DOHH2 (cell line): Measurements from ENCODE around the gene VWA3B.

Experiments used
- H3F3A ChIP-seq: fragments of 200-600 bp; sonication (generic), shearing (Covaris generic); 2 replicates; pipeline ENCODE4 v1.6.0; 2016; ENCODE audit warnings: antibody characterized with exemption, mild to moderate bottlenecking; ENCODE audit not compliant: control insufficient read depth, insufficient read depth
- H3K27ac ChIP-seq: fragments of 200-600 bp; sonication (generic); 2 replicates; pipeline ENCODE4 v1.5.1; 2014; ENCODE audit warnings: low read depth, mild to moderate bottlenecking, low read length, moderate library complexity
- H3K27me3 ChIP-seq: fragments of 200-600 bp; sonication (generic); 2 replicates; pipeline ENCODE4 v1.6.1; 2014; ENCODE audit warnings: mild to moderate bottlenecking, low read length, mixed read lengths; ENCODE audit not compliant: control insufficient read depth
- H3K36me3 ChIP-seq: fragments of 200-600 bp; sonication (generic); 2 replicates; pipeline ENCODE4 v1.6.1; 2014; ENCODE audit warnings: mild to moderate bottlenecking, low read length, moderate library complexity, mixed read lengths; ENCODE audit not compliant: control insufficient read depth
- H3K4me1 ChIP-seq: fragments of 200-600 bp; sonication (generic); 2 replicates; pipeline ENCODE4 v1.6.1; 2014; ENCODE audit warnings: mild to moderate bottlenecking, low read length, mixed read lengths; ENCODE audit not compliant: control insufficient read depth
- H3K4me2 ChIP-seq: fragments of 200-600 bp; sonication (generic); 2 replicates; pipeline ENCODE4 v1.6.0; 2014; ENCODE audit warnings: mild to moderate bottlenecking, low read length, moderate library complexity
- H3K4me3 ChIP-seq: fragments of 200-600 bp; sonication (generic); 2 replicates; pipeline ENCODE4 v1.5.1; 2014; ENCODE audit warnings: mild to moderate bottlenecking, low read length, mixed read lengths
- H3K79me2 ChIP-seq: fragments of 200-600 bp; sonication (generic); 2 replicates; pipeline ENCODE4 v1.6.1; 2014; ENCODE audit warnings: mild to moderate bottlenecking, low read length, mixed read lengths; ENCODE audit not compliant: control insufficient read depth
- H3K9me2 ChIP-seq: fragments of 200-600 bp; sonication (generic); replicated peaks from 2 replicates; pipeline ENCODE4 v1.6.1; 2014; ENCODE audit warnings: mild to moderate bottlenecking, low read length, mixed read lengths; ENCODE audit not compliant: control insufficient read depth
- H3K9me3 ChIP-seq: fragments of 200-600 bp; sonication (generic); 2 replicates; pipeline ENCODE4 v1.6.1; 2014; ENCODE audit warnings: antibody characterized with exemption, low read length, mixed read lengths; ENCODE audit not compliant: control insufficient read depth, insufficient read depth
- H4K20me1 ChIP-seq: fragments of 200-600 bp; sonication (generic); 2 replicates; pipeline ENCODE4 v1.6.0; 2014; ENCODE audit warnings: low read depth, mild to moderate bottlenecking, antibody characterized with exemption, low read length, moderate library complexity; ENCODE audit not compliant: control insufficient read depth, insufficient read depth
- CTCF ChIP-seq: fragments of 200-600 bp; sonication (generic); IDR thresholded peaks from one replicate; pipeline ENCODE4 v1.5.1; 2014; ENCODE audit warnings: antibody characterized with exemption, mild to moderate bottlenecking, low read depth, low read length; ENCODE audit not compliant: poor library complexity, severe bottlenecking
- EZH2phosphoT487 ChIP-seq: fragments of 200-600 bp; sonication (generic); IDR thresholded peaks from 2 replicates; pipeline ENCODE4 v1.6.1; 2017; ENCODE audit warnings: borderline replicate concordance, mild to moderate bottlenecking, antibody characterized with exemption, low read length, moderate library complexity, mixed read lengths

VWA3B gene

GRCh38 chr2:98170076-98170475 is 83.1 kb downstream of the VWA3B start:
- no peaks in the 10 kb centered on the region for H3K79me2 ChIP-seq

GRCh38 chr2:98172150-98172765 is 85.3 kb downstream of the VWA3B start:
- Histone ChIP-seq H3K79me2 (no peaks in the 10 kb centered on the region), H3K27me3 (peaks cover 21% of the 10 kb centered on the region), H3K4me1 (no peaks in the 10 kb centered on the region), H3K36me3 (no peaks in the 10 kb centered on the region), H3F3A (no peaks in the 10 kb centered on the region), H3K4me2 (no peak overlapping the region), H4K20me1 (no peaks in the 10 kb centered on the region), H3K9me3 (no peaks in the 10 kb centered on the region), H3K9me2 (no peaks in the 10 kb centered on the region), H3K27ac (no peak overlapping the region), H3K4me3 (no peak overlapping the region)
- TF ChIP-seq CTCF (no peak), EZH2phosphoT487 (no peak)

More at GRCh38 chr2:98170076-98170475, 83.1 kb downstream of the VWA3B start:
- Histone ChIP-seq H3K4me2 (no peak overlapping the region), H3K9me3 (no peaks in the 10 kb centered on the region), H3K36me3 (no peaks in the 10 kb centered on the region), H3F3A (no peaks in the 10 kb centered on the region), H3K4me1 (no peaks in the 10 kb centered on the region), H3K27ac (no peak overlapping the region), H3K4me3 (no peak overlapping the region), H3K9me2 (no peaks in the 10 kb centered on the region), H4K20me1 (no peaks in the 10 kb centered on the region), H3K27me3 (peaks cover 8% of the 10 kb centered on the region; the same call in 1 of the 2 replicates)
- TF ChIP-seq EZH2phosphoT487 (no peak), CTCF (no peak)

GRCh38 chr2:98172951-98173350 is 86.0 kb downstream of the VWA3B start:
- H3K36me3 ChIP-seq: no peaks in the 10 kb centered on the region
- H3F3A ChIP-seq: no peaks in the 10 kb centered on the region
- no peaks in the 10 kb centered on the region for H3K9me3 ChIP-seq
- H4K20me1 ChIP-seq: no peaks in the 10 kb centered on the region
- no peak overlapping the region for H3K27ac ChIP-seq
- no peak for TF ChIP-seq EZH2phosphoT487
- TF ChIP-seq CTCF: no peak
- H3K9me2 ChIP-seq: no peaks in the 10 kb centered on the region
- H3K4me2 ChIP-seq: no peak overlapping the region
- no peaks in the 10 kb centered on the region for H3K4me1 ChIP-seq
- H3K4me3 ChIP-seq: no peak overlapping the region
- H3K79me2 ChIP-seq: no peaks in the 10 kb centered on the region
- H3K27me3 ChIP-seq: peaks cover 27% of the 10 kb centered on the region

- Histone ChIP-seq H3K9me2 (no peaks in the 10 kb centered on the region), H3K27ac (no peak overlapping the region), H3K4me2 (no peak overlapping the region), H3K4me1 (no peaks in the 10 kb centered on the region), H3K4me3 (no peak overlapping the region), H3F3A (no peaks in the 10 kb centered on the region), H3K79me2 (no peaks in the 10 kb centered on the region), H4K20me1 (no peaks in the 10 kb centered on the region), H3K27me3 (peaks cover 34% of the 10 kb centered on the region), H3K9me3 (no peaks in the 10 kb centered on the region), H3K36me3 (no peaks in the 10 kb centered on the region)
- TF ChIP-seq EZH2phosphoT487 (no peak), CTCF (no peak)
Observed at GRCh38 chr2:98175811-98176210, 88.8 kb downstream of the VWA3B start.
